SK-N-SH (cell line): ENCODE measurements around the gene MRM3. TPM values are rescaled to one million over a fixed set of nuclear protein-coding genes. Genes with fewer than 3 reads are reported as not detected.
A peak's percentile ranks its signal among the peaks of the same experiment; 100 is the strongest.

Experiments
- CTCF ChIA-PET: fragments of 300-600, 350-600 bp; formaldehyde crosslinking; extraction: SDS; loops from one replicate; lab custom pipeline; 2021; lab: Yijun Ruan, JAX
- POLR2A ChIA-PET: fragments of 350-600 bp; sonication (Branson Sonifier 250); formaldehyde crosslinking; extraction: SDS; loops from one replicate; lab custom pipeline; 2020; ENCODE audit warnings: antibody characterized with exemption, inconsistent platforms; lab: Yijun Ruan, JAX
- DNase-seq: peaks from one replicate; pipeline ENCODE4 v3.0.0; 2012
- H2AFZ ChIP-seq: fragments of 200-600 bp; sonication (generic); 2 replicates; pipeline ENCODE4 v1.8.1; 2016; ENCODE audit warnings: antibody characterized with exemption, mild to moderate bottlenecking, low read depth
- H3F3A ChIP-seq: fragments of 200-600 bp; sonication (generic); replicated peaks from 2 replicates; pipeline ENCODE3; 2016; ENCODE audit warnings: antibody characterized with exemption, mild to moderate bottlenecking; ENCODE audit not compliant: insufficient read depth
- H3K27ac ChIP-seq, 2 experiments: fragments of 200-500 bp in 1 of 2; fragments of 200-600 bp in 1 of 2; sonication (Bioruptor generic) in 1 of 2; sonication (generic), shearing (Covaris generic) in 1 of 2; 2 replicates each; pipeline versions ENCODE4 v1.5.1 to v1.6.1; 2014 to 2016; ENCODE audit warnings: low read depth in 2 of 2, inconsistent platforms in 1 of 2, low read length in 1 of 2, mild to moderate bottlenecking in 1 of 2, mixed read lengths in 1 of 2
- H3K27me3 ChIP-seq: fragments of 200-600 bp; sonication (generic), shearing (Covaris generic); 2 replicates; pipeline ENCODE4 v1.6.1; 2016; ENCODE audit warnings: mixed run types; ENCODE audit not compliant: insufficient read depth
- H3K36me3 ChIP-seq, 2 experiments: fragments of 200-500 bp in 1 of 2; fragments of 200-600 bp in 1 of 2; sonication (Bioruptor generic) in 1 of 2; sonication (generic) in 1 of 2; replicated peaks in 1 of 2; 2 replicates each; pipeline versions ENCODE3 to v1.5.1; 2014 to 2016; ENCODE audit warnings: low read length in 1 of 2, mild to moderate bottlenecking in 1 of 2; ENCODE audit not compliant: insufficient read depth in 2 of 2, control insufficient read depth in 1 of 2
- H3K4me1 ChIP-seq, 2 experiments: fragments of 200-500 bp in 1 of 2; fragments of 200-600 bp in 1 of 2; sonication (Bioruptor generic) in 1 of 2; sonication (generic), shearing (Covaris generic) in 1 of 2; 2 replicates each; pipeline versions ENCODE4 v1.5.1 to v1.6.1; 2014 to 2016; ENCODE audit warnings: low read depth in 1 of 2, low read length in 1 of 2, mixed run types in 1 of 2; ENCODE audit not compliant: insufficient read depth in 2 of 2, control insufficient read depth in 1 of 2
- H3K4me2 ChIP-seq: fragments of 200-600 bp; sonication (generic), shearing (Covaris generic); 2 replicates; pipeline ENCODE4 v1.6.1; 2017; ENCODE audit warnings: mixed run types
- H3K4me3 ChIP-seq, 2 experiments: fragments of 200-500 bp in 1 of 2; fragments of 200-600 bp in 1 of 2; sonication (Bioruptor generic) in 1 of 2; sonication (generic), shearing (Covaris generic) in 1 of 2; 2 replicates each; pipeline versions ENCODE4 v1.5.1 to v1.8.1; 2014 to 2016; ENCODE audit warnings: low read depth in 2 of 2, inconsistent platforms in 1 of 2, low read length in 1 of 2, mild to moderate bottlenecking in 1 of 2, mixed read lengths in 1 of 2, moderate library complexity in 1 of 2
- H3K79me2 ChIP-seq: fragments of 200-600 bp; sonication (generic); 2 replicates; pipeline ENCODE4 v1.8.1; 2017; ENCODE audit warnings: mild to moderate bottlenecking; ENCODE audit not compliant: insufficient read depth
- H3K9ac ChIP-seq: fragments of 200-600 bp; sonication (generic); 2 replicates; pipeline ENCODE4 v1.6.1; 2017; ENCODE audit warnings: mixed run types
- H3K9me2 ChIP-seq: fragments of 200-600 bp; sonication (generic); 2 replicates; pipeline ENCODE4 v1.6.1; 2017; ENCODE audit warnings: mixed run types
- H3K9me3 ChIP-seq: fragments of 200-600 bp; sonication (generic); 2 replicates; pipeline ENCODE4 v1.6.1; 2017; ENCODE audit warnings: mixed run types, mild to moderate bottlenecking, moderate library complexity
- H4K20me1 ChIP-seq: fragments of 200-600 bp; sonication (generic); 2 replicates; pipeline ENCODE4 v1.6.1; 2017; ENCODE audit warnings: mild to moderate bottlenecking, mixed run types; ENCODE audit not compliant: insufficient read depth
- EP300 ChIP-seq, 2 experiments: IDR thresholded peaks; 2 replicates each; pipeline versions ENCODE4 v1.4.0 to v1.6.1; 2012; ENCODE audit warnings: borderline replicate concordance in 1 of 2, low read depth in 1 of 2, low read length in 1 of 2
- EZH2phosphoT487 ChIP-seq: fragments of 200-600 bp; sonication (generic); IDR thresholded peaks from 2 replicates; pipeline ENCODE4 v1.6.1; 2017; ENCODE audit warnings: low read depth, mixed run types, mild to moderate bottlenecking, antibody characterized with exemption, moderate library complexity, borderline replicate concordance
- FOXM1 ChIP-seq: IDR thresholded peaks from 2 replicates; pipeline ENCODE4 v1.4.0; 2012; ENCODE audit warnings: low read depth, mild to moderate bottlenecking
- MEF2A ChIP-seq: IDR thresholded peaks from 2 replicates; pipeline ENCODE4 v1.4.0; 2012; ENCODE audit warnings: low read depth, borderline replicate concordance
- MXI1 ChIP-seq: IDR thresholded peaks from 2 replicates; pipeline ENCODE4 v1.6.1; 2012; ENCODE audit warnings: mild to moderate bottlenecking, low read depth, low read length, improper control_type of control experiment
- RAD21 ChIP-seq: IDR thresholded peaks from 2 replicates; pipeline ENCODE4 v1.6.1; 2012; ENCODE audit warnings: mild to moderate bottlenecking, low read length
- RCOR1 ChIP-seq: fragments of 150-350 bp; IDR thresholded peaks from 2 replicates; pipeline ENCODE4 v1.6.1; 2017; ENCODE audit warnings: antibody characterized with exemption, low read length
- SIN3A ChIP-seq: IDR thresholded peaks from 2 replicates; pipeline ENCODE4 v1.6.1; 2012; ENCODE audit warnings: low read depth, mild to moderate bottlenecking, low read length, moderate library complexity, borderline replicate concordance
- WGBS: methylation state at CpG from one replicate; pipeline ENCODE4 v1.1.6; 2017; ENCODE audit warnings: low lambda C conversion rate; 5-methylcytosine and 5-hydroxymethylcytosine counted together
- polyA plus RNA-seq, 3 experiments: library from polyadenylated mRNA; depleted of rRNA; stranded (reverse); fragments of >200 nt; gene quantifications; 2 replicates each; pipeline ENCODE4 v1.2.3, GENCODE V29; 2012
- TF ChIP-seq, protein P1 (sequence below): IDR thresholded peaks from 2 replicates; pipeline ENCODE4 v1.4.0; 2012; ENCODE audit warnings: low read depth, borderline replicate concordance
- TF ChIP-seq, protein P2 (sequence below): fragments of 150-350 bp; IDR thresholded peaks from 2 replicates; pipeline ENCODE4 v1.6.1; 2016; ENCODE audit warnings: mild to moderate bottlenecking, low read depth, low read length

The MRM3 gene
- polyA plus RNA-seq, 1 of the 3 experiments (the other 2 are of a cell fraction) = 16.4 TPM

DNA sequence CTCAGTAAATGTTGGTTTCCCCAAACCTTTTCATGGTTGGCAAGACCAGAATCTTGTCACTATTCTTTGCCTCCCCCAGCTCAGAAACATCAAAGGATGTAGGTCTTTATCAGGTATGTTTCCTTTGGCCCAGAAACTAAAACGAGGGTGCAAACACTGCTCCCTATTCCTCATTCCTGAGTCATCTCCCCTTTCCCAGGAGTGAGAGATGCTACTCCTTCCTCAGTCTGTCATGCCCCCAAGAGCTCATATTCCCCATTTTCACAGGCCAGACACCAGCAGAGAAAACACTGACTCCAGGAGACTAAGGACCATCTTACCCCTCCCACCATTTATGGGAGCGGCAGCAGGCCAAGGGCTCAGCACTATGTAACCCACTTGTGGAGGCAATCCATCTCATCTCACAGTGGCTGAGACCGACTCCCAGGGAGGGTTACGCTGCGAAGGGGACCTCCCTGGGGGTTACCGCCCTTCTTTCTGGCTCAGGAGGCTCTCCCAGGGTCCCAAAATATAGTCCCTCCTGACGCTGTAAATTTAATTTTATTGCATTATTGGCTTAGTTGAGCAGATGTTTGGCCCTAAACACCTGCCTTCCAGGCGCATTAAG, 31.6 kb upstream of the MRM3 start:
- Histone ChIP-seq H3K4me3 (peak overlapping the region in 1 of 2 experiments; percentile 84; a peak in 2 of 4 replicates), H3K79me2 (peaks cover 37% of the 10 kb centered on the region), H3F3A (peaks cover 15% of the 10 kb centered on the region), H2AFZ (no peak overlapping the region), H3K4me2 (peak overlapping the region; percentile 95), H3K4me1 (peaks cover 5 to 18% of the 10 kb centered on the region in 2 experiments; a peak in 2 of 4 replicates), H3K36me3 (peaks cover 6 to 25% of the 10 kb centered on the region in 2 experiments), H3K9me2 (no peaks in the 10 kb centered on the region), H3K9ac (no peak overlapping the region), H3K27me3 (no peaks in the 10 kb centered on the region), H3K9me3 (no peaks in the 10 kb centered on the region), H3K27ac (no peak overlapping the region), H4K20me1 (no peaks in the 10 kb centered on the region)
- CTCF ChIA-PET = interaction anchor here (1.0 to 2.2 kb wide), 5 partner anchors 9 to 230 kb away, joined by 3 to 8 read pairs (median 5); no protein-coding TSS in a partner anchor
- TF ChIP-seq FOXM1 = no peak
- no peak for TF ChIP-seq RAD21
- no peak for TF ChIP-seq MEF2A
- TF ChIP-seq RCOR1 = no peak
- TF ChIP-seq EP300 (IDR thresholded peaks at IDR 0.05; ENCODE audit: borderline replicate concordance in 1 of 2, low read depth in 1 of 2, low read length in 1 of 2) = no peak
- TF ChIP-seq EZH2phosphoT487 = no peak
- TF ChIP-seq, protein P1, sequence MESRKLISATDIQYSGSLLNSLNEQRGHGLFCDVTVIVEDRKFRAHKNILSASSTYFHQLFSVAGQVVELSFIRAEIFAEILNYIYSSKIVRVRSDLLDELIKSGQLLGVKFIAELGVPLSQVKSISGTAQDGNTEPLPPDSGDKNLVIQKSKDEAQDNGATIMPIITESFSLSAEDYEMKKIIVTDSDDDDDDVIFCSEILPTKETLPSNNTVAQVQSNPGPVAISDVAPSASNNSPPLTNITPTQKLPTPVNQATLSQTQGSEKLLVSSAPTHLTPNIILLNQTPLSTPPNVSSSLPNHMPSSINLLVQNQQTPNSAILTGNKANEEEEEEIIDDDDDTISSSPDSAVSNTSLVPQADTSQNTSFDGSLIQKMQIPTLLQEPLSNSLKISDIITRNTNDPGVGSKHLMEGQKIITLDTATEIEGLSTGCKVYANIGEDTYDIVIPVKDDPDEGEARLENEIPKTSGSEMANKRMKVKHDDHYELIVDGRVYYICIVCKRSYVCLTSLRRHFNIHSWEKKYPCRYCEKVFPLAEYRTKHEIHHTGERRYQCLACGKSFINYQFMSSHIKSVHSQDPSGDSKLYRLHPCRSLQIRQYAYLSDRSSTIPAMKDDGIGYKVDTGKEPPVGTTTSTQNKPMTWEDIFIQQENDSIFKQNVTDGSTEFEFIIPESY = no peak
- no peak for TF ChIP-seq SIN3A
- TF ChIP-seq, protein P2, sequence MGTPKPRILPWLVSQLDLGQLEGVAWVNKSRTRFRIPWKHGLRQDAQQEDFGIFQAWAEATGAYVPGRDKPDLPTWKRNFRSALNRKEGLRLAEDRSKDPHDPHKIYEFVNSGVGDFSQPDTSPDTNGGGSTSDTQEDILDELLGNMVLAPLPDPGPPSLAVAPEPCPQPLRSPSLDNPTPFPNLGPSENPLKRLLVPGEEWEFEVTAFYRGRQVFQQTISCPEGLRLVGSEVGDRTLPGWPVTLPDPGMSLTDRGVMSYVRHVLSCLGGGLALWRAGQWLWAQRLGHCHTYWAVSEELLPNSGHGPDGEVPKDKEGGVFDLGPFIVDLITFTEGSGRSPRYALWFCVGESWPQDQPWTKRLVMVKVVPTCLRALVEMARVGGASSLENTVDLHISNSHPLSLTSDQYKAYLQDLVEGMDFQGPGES = no peak
- no peak for DNase-seq
- 70% methylated on average over 8 of the region's 8 CpGs for WGBS
- POLR2A ChIA-PET = interaction anchor here (1.0 kb wide), 1 partner anchor 9 kb away, joined by 3 read pairs; no protein-coding TSS in a partner anchor

DNA sequence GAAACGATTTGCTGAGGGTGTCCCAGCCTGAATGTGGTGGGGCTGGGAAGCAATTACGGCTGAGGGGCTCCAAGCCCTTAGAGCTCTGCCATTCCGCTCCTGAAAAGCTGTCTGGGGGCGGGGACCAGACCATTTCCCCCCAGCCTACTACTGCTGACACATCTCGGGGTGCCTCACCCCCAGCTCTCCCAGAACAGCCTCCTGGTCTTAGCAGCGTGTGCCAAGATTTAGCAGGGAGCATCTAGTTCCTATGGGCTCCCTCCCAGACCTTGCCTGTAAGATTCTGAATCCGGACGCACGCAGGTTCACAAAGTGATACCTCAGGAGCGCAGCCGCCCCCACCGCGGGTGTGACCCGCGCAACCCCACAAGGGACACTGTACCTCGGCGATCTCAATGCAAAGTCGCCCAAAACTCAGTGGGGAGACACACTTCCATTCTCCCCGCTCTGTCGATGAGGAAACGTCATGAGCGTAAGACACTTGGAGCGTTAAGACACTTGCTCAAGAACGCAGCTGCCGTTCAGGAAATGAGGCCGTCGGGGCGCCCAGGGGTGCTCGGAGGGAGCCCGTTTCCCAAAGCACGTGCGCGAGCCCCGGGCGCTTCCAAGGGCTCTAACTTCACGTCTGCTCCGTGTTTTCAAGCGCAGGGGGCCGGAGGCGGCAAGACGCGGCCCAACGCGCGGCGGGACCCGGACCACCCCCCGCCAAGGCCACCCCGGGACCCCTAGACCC, 30.7 kb upstream of the MRM3 start:
- Histone ChIP-seq H3K4me2 (peak overlapping the region; percentile 95), H3K27ac (peak overlapping the region in 1 of 2 experiments; percentile 62; a peak in 1 of 4 replicates), H2AFZ (peak overlapping the region; percentile 50; the same call in 1 of the 2 replicates), H3K9me3 (no peaks in the 10 kb centered on the region), H3K9ac (peak overlapping the region; percentile 87), H3K27me3 (no peaks in the 10 kb centered on the region), H3K9me2 (no peaks in the 10 kb centered on the region), H3K4me1 (peaks cover 5 to 18% of the 10 kb centered on the region in 2 experiments; a peak in 2 of 4 replicates), H3K36me3 (peaks cover 8 to 17% of the 10 kb centered on the region in 2 experiments), H4K20me1 (no peaks in the 10 kb centered on the region), H3F3A (peaks cover 21% of the 10 kb centered on the region), H3K79me2 (peaks cover 33% of the 10 kb centered on the region), H3K4me3 (peak overlapping the region; percentile 77 to 84)
- ChIA-PET POLR2A (interaction anchor here (1.0 kb wide), 2 partner anchors 10 to 18 kb away, joined by 3 read pairs; no protein-coding TSS in a partner anchor), CTCF (interaction anchor here (0.7 to 2.5 kb wide), 8 partner anchors 10 to 339 kb away, joined by 3 to 8 read pairs (median 4); partner anchors contain the start of gene VPS53)
- no peak for TF ChIP-seq SIN3A
- peak; percentile 57; the same call in 1 of the 2 replicates for TF ChIP-seq MXI1
- DNase-seq = peak; percentile 51
- 3% methylated on average over 21 of the region's 49 CpGs for WGBS
